HG02759 (cell line): Measurements from ENCODE around the gene TRAF5.

Source experiments
- ATAC-seq: cut with Tn5 transposase; IDR thresholded peaks from one replicate; pipeline ENCODE4 v1.9.1; 2021; ENCODE audit warnings: mild to moderate bottlenecking, moderate library complexity; ENCODE audit not compliant: unreplicated experiment

TRAF5 gene

DNA sequence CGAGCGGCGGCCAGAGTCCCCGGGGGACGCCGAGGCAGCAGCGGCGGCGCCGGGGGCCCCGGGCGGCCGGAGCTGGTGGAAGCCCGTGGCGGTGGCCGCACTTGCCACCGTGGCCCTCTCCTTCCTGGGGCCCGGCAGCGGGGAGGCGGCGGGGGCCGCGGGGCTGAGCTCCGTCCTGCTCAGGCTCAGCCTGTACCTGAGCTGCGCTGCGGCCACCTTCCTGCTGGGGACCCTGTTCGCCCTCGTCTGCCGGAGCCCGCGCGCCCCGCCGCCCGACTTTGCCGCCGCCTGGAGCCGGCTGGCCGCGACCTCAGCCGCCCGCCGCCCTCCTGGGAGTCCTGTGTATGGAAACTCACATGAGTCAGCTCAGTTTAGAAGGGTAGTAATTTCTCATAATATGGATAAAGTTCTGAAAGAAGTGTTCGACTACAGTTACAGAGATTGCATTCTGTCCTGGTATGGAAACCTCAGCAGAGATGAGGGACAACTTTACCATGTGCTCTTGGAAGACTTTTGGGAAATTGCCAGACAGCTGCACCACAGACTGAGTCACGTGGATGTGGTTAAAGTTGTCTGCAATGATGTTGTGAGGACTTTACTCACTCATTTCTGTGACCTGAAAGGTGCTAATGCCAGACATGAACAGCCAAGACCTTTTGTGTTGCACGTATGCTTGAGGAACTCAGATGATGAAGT is 90.1 kb downstream of the TRAF5 start:
- ATAC-seq = peak; percentile 74

DNA sequence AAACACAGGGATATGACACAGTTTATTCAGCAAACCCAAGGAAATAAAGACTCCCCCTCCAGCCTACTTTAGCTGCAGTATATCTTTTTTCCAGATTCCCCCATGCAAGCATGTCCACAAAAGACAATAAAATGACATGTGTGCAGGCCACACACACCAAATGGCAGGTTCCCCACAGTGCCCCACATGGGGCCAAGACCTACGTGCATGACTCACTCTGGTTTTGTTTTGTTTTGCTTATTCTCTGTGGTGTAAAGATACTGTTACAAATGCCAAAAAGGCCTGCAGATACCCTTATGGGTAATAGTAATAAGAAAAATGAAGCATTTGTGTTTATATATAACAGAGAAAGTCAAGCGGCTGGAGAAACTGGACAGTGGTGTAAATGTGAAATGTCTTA is 93.8 kb downstream of the TRAF5 start:
- no peak for ATAC-seq

DNA sequence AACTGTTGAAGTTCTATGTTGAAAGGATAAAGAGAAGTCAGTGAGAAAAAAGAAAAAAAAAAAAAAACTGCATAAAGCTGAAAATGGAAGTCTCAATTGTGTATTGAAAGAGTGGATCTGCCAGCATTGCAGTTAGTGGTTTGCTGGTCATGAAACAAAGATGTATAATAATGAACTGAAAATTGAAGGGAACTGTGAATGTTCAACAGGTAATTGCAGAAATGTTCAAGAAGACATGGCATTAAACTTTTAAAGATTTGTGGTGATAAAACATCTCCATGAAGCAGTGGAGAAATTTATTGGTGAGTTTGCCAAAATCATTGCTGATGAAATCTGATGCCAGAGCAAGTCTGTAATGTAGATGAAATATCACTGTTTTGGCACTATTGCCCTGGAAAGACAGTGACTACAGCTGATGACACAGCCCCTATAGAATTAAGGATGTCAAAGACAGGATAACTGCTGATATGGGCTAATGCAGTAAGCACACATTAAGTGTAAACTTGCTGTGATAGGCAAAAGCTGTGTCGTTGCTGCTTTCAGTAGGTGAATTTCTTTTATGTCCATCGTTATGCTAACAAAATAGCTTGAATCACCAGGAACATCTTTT is 94.3 kb downstream of the TRAF5 start:
- ATAC-seq = no peak

DNA sequence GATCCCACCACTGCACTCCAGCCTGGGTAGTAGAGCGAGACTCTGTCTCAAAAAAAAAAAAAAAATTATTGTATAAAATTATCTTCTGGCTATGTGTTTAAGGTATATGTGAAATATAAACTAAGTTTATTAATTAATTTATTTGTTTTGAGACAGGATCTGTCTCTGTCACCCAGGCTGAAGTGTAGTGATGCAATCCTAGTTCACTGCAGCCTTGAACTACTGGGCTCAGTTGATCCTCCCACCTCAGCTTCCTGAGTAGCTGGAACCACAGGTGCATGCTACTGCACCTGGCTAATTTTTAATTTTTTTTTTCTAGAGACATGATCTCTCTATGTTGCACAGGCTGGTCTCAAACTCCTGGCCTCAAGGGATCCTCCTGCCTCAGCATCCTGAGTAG is 97.4 kb downstream of the TRAF5 start:
- no peak for ATAC-seq
